Measurements from ENCODE around the gene PLEKHF1.

Gene PLEKHF1

GRCh38 chr19:29663861-29664752 is 1.2 kb upstream of the PLEKHF1 start:
- no peaks in the 10 kb centered on the region for H3K27me3 ChIP-seq (ENCODE audit: control insufficient read depth in 5 of 5, insufficient read depth in 4 of 5, low read length in 5 of 5)
- peak overlapping the region; percentile 23 for H3K27ac ChIP-seq (ENCODE audit: low read depth, low read length)
- H3K4me3 ChIP-seq (ENCODE audit: low read depth in 1 of 5, low read length in 5 of 5): peak overlapping the region in 2 of 5 donors; percentile 60 to 87
- peak overlapping the region in 1 of 5 donors; percentile 12 for H3K9ac ChIP-seq (ENCODE audit: low read length in 5 of 5)
- H3K36me3 ChIP-seq (ENCODE audit: control insufficient read depth in 5 of 5, insufficient read depth in 5 of 5, low read length in 5 of 5): peaks cover 0 to 3% (median 3%) of the 10 kb centered on the region in 5 donors
- H3K9me3 ChIP-seq (ENCODE audit: control insufficient read depth in 5 of 5, low read length in 5 of 5): no peaks in the 10 kb centered on the region
- H3K4me1 ChIP-seq (ENCODE audit: control insufficient read depth in 5 of 5, insufficient read depth in 5 of 5, low read length in 5 of 5): peaks cover 0 to 61% (median 56%) of the 10 kb centered on the region in 5 donors

DNA sequence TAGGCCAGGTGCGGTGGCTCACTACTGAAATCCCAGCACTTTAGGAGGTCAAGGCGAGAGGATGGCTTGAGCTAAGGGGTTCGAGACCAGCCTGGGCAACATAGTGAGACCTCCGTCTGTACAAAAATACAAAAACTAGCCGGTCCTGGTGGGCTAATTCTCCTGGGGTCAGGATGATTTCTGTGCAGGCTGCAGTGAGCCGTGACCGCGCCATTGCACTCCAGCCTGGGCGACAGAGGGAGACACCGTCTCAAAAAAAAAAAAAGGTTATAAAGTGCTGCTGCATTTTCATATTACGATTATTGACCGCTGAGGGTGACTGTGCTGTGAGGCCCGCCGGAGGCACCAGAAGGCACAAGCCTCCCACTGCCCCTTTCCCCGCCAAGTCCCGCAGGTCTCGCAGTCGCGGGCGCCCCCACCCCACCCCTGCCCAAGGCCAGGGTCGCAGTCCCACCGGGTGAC is 477 bp upstream of the PLEKHF1 start:
- peaks cover 0 to 5% (median 3%) of the 10 kb centered on the region in 5 donors for H3K36me3 ChIP-seq (ENCODE audit: control insufficient read depth in 5 of 5, insufficient read depth in 5 of 5, low read length in 5 of 5)
- peak overlapping the region in 4 of 5 donors; percentile 55 to 87 (median 72) for H3K4me3 ChIP-seq (ENCODE audit: low read depth in 1 of 5, low read length in 5 of 5)
- H3K9ac ChIP-seq (ENCODE audit: low read length in 5 of 5): peak overlapping the region in 4 of 5 donors; percentile 37 to 69 (median 56)
- H3K9me3 ChIP-seq (ENCODE audit: control insufficient read depth in 5 of 5, low read length in 5 of 5): no peaks in the 10 kb centered on the region
- H3K27me3 ChIP-seq (ENCODE audit: control insufficient read depth in 5 of 5, insufficient read depth in 4 of 5, low read length in 5 of 5): no peaks in the 10 kb centered on the region
- peaks cover 0 to 67% (median 63%) of the 10 kb centered on the region in 5 donors for H3K4me1 ChIP-seq (ENCODE audit: control insufficient read depth in 5 of 5, insufficient read depth in 5 of 5, low read length in 5 of 5)
- peak overlapping the region; percentile 90 for H3K27ac ChIP-seq (ENCODE audit: low read depth, low read length)

DNA sequence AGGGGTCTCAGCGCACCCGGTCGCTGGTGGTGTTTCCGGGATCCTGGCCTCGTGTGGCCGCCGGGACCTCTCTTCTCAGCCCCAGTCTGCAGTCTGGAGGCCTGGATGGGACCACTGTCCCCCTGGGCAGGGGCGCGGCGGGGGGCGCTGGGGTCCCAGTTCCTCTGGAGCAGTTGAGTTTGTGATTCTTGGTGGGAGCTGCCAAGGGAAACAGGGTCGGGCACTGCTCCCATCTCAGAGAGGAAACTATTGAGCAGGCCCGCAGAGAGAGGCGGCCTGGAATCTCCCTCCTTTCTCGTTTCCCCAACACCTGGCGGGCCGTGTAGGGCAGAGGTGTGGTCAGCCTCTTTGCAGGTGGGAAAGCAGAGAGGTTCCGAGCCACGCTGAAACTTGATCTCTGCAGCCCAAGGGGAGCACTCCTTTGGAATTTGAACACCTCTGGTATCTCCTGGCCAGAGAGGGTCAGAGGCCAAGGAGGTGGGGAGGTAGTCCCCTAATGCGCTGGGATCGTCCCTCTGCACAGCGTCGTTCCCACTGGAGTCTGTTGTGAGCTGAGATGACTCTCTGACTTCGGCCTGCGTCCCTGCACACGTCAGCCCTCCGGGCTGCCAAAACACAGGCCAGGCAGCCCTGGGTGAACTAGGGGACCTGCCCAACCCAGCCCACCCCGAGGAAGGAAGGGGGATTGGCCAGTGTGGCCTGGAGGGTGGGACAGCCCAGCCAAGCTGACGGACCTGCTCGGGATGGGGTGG is 741 bp downstream of the PLEKHF1 start:
- Histone ChIP-seq H3K36me3 (ENCODE audit: control insufficient read depth in 5 of 5, insufficient read depth in 5 of 5, low read length in 5 of 5) (peaks cover 0 to 5% (median 3%) of the 10 kb centered on the region in 5 donors), H3K9me3 (ENCODE audit: control insufficient read depth in 5 of 5, low read length in 5 of 5) (no peaks in the 10 kb centered on the region), H3K4me3 (ENCODE audit: low read depth in 1 of 5, low read length in 5 of 5) (peak overlapping the region; percentile 77 to 94 (median 86)), H3K27ac (ENCODE audit: low read depth, low read length) (peak overlapping the region; percentile 90), H3K4me1 (ENCODE audit: control insufficient read depth in 5 of 5, insufficient read depth in 5 of 5, low read length in 5 of 5) (peaks cover 0 to 67% (median 64%) of the 10 kb centered on the region in 5 donors), H3K9ac (ENCODE audit: low read length in 5 of 5) (peak overlapping the region; percentile 68 to 87 (median 79)), H3K27me3 (ENCODE audit: control insufficient read depth in 5 of 5, insufficient read depth in 4 of 5, low read length in 5 of 5) (no peaks in the 10 kb centered on the region)

DNA sequence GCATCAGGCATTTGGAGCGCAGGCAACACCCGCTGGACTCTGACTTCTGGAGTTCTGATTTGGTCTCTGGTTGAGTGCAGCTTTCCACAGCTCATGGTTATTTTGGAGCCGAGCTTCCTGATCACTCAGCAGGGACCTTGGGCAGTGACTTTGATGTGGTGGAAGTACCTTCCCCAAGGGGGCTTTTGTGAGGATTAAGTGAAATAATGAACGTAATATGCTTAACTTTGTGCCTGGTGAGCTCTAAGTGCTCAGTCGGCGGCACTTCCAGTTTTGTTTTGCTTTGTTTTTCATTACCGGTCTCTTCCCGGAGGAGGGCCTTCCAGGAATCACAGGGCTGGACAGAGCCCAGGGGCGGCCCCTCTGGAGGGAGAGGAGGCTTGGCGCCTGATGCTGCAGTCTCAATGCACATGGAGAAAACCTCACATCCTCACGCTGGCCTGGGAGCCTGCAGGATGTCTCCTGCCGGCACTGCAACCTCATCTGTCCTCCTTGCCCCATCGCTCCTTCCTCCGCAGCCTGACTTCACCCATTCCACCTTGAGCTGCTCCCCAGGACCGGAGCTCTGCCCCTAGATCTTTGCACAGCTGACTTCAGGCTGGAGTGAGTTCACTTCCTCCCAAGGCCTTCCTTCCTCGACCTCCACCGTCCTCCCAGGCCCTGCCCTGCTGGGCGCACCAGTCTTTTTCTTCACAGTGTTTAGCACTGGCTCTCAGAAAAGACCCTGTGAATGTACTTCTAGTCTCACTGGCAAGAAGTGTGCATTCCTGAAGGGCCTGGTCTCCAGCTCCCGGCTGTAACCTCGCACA is 1.5 kb downstream of the PLEKHF1 start:
- H3K36me3 ChIP-seq (ENCODE audit: control insufficient read depth in 5 of 5, insufficient read depth in 5 of 5, low read length in 5 of 5): peaks cover 0 to 7% (median 3%) of the 10 kb centered on the region in 5 donors
- peak overlapping the region; percentile 68 to 87 (median 79) for H3K9ac ChIP-seq (ENCODE audit: low read length in 5 of 5)
- H3K4me1 ChIP-seq (ENCODE audit: control insufficient read depth in 5 of 5, insufficient read depth in 5 of 5, low read length in 5 of 5): peaks cover 5 to 75% (median 72%) of the 10 kb centered on the region in 5 donors
- no peaks in the 10 kb centered on the region for H3K9me3 ChIP-seq (ENCODE audit: control insufficient read depth in 5 of 5, low read length in 5 of 5)
- no peaks in the 10 kb centered on the region for H3K27me3 ChIP-seq (ENCODE audit: control insufficient read depth in 5 of 5, insufficient read depth in 4 of 5, low read length in 5 of 5)
- H3K27ac ChIP-seq (ENCODE audit: low read depth, low read length): peak overlapping the region; percentile 90
- peak overlapping the region; percentile 67 to 87 (median 84) for H3K4me3 ChIP-seq (ENCODE audit: low read depth in 1 of 5, low read length in 5 of 5)

DNA sequence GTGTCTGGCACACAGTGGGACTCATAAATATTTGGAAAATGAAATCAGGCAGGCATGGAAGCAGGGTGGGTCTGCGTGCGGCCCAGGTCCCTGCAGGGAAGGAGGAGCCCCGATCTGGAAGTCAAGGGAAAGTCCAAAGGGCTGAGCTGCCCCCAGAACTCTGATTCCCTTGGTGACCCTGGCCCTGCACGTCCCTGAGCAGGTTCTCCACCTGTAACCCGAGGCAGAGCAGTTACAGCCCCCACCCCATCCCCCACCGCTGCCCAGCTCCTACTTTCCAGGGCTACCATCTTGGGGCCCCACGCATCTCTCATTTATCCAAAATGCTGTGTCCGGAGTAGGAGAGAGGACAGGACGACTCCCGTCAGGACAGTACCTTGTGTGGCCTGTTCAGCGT is 2.1 kb downstream of the PLEKHF1 start:
- Histone ChIP-seq H3K4me1 (ENCODE audit: control insufficient read depth in 5 of 5, insufficient read depth in 5 of 5, low read length in 5 of 5) (peaks cover 5 to 75% (median 69%) of the 10 kb centered on the region in 5 donors), H3K36me3 (ENCODE audit: control insufficient read depth in 5 of 5, insufficient read depth in 5 of 5, low read length in 5 of 5) (peaks cover 0 to 7% (median 3%) of the 10 kb centered on the region in 5 donors), H3K4me3 (ENCODE audit: low read depth in 1 of 5, low read length in 5 of 5) (peak overlapping the region in 4 of 5 donors; percentile 67 to 87 (median 85))

DNA sequence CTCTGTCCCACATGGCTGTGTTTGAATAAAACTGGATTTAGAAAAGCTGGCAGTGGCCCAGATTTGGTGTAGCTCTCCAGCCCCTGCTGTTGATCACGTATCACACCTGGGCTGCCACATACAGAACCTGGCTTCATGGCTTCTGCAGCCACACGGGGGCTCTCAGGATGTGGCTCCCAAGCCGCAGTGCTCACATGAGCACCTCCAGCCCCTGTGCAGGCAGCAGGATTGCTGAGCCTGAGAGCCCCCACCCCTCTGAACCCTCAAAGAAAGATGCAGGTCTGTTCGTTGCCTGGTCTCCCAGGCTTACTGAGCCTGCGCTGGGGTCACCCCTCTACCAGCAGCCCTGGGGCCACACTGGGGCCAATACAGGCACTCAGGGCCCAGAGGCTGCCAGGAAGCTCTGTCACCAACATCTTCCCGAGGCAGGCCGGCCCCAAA is 2.7 kb downstream of the PLEKHF1 start:
- no peaks in the 10 kb centered on the region for H3K27me3 ChIP-seq (ENCODE audit: control insufficient read depth in 5 of 5, insufficient read depth in 4 of 5, low read length in 5 of 5)
- H3K9ac ChIP-seq (ENCODE audit: low read length in 5 of 5): peak overlapping the region in 2 of 5 donors; percentile 35 to 44
- peaks cover 0 to 7% (median 3%) of the 10 kb centered on the region in 5 donors for H3K36me3 ChIP-seq (ENCODE audit: control insufficient read depth in 5 of 5, insufficient read depth in 5 of 5, low read length in 5 of 5)
- H3K9me3 ChIP-seq (ENCODE audit: control insufficient read depth in 5 of 5, low read length in 5 of 5): no peaks in the 10 kb centered on the region
- H3K27ac ChIP-seq (ENCODE audit: low read depth, low read length): peak overlapping the region; percentile 90
- peak overlapping the region in 1 of 5 donors; percentile 87 for H3K4me3 ChIP-seq (ENCODE audit: low read depth in 1 of 5, low read length in 5 of 5)
- H3K4me1 ChIP-seq (ENCODE audit: control insufficient read depth in 5 of 5, insufficient read depth in 5 of 5, low read length in 5 of 5): peaks cover 5 to 74% (median 64%) of the 10 kb centered on the region in 5 donors

More for the DNA sequence above, 2.1 kb downstream of the PLEKHF1 start:
- H3K27me3 ChIP-seq (ENCODE audit: control insufficient read depth in 5 of 5, insufficient read depth in 4 of 5, low read length in 5 of 5): no peaks in the 10 kb centered on the region
- H3K27ac ChIP-seq (ENCODE audit: low read depth, low read length): peak overlapping the region; percentile 90
- peak overlapping the region in 4 of 5 donors; percentile 32 to 84 (median 56) for H3K9ac ChIP-seq (ENCODE audit: low read length in 5 of 5)
- H3K9me3 ChIP-seq (ENCODE audit: control insufficient read depth in 5 of 5, low read length in 5 of 5): no peaks in the 10 kb centered on the region

DNA sequence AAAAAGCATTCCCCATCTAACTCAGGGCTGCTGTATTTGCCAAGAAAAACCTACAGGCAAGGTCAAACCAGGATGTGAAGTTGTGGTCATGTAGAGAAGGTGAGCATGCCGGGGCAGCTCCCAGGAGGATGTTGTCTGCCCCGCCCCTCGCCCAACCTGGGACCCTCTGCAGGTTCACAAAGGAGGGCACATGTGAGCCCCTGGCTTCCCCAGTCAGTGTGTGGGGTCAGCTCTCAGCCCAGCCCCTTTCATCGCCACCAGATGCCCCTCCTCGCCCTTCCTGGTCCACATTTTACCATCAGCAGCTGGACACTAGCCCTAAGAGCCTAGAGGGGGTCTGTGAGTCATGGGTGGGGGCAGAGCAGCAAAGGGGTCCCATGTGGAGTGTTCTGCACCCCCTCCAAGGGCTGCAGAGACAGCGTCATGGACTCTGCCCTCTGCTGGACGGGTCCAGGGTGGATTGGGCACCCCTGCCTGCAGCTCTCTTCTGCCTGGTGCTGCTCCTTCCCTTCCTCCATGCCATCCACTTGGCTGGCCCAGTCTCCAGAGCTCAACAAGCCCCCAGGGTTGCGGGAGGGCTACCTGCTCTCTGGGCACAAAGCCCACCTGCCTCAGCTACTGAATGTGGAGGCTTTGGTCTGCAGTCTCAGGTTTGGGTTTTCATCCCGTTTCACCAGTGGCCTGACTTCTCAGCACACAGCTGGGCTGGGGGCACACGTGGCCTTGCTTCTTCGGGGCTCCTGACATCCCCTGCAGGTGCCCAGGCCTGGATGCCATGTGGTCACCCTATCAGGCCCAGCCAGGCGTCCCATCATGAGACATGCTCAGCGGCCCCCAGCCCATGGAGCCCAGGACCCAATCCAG is 3.7 kb downstream of the PLEKHF1 start:
- H3K4me1 ChIP-seq (ENCODE audit: control insufficient read depth in 5 of 5, insufficient read depth in 5 of 5, low read length in 5 of 5): peaks cover 5 to 82% (median 62%) of the 10 kb centered on the region in 5 donors
- peak overlapping the region in 1 of 5 donors; percentile 17 for H3K9ac ChIP-seq (ENCODE audit: low read length in 5 of 5)
- no peak overlapping the region for H3K27ac ChIP-seq (ENCODE audit: low read depth, low read length)

GRCh38 chr19:29670255-29670654 is 5.0 kb downstream of the PLEKHF1 start:
- Histone ChIP-seq H3K9ac (ENCODE audit: low read length in 5 of 5) (no peak overlapping the region), H3K27ac (ENCODE audit: low read depth, low read length) (no peak overlapping the region), H3K36me3 (ENCODE audit: control insufficient read depth in 5 of 5, insufficient read depth in 5 of 5, low read length in 5 of 5) (peaks cover 0 to 26% (median 20%) of the 10 kb centered on the region in 5 donors), H3K9me3 (ENCODE audit: control insufficient read depth in 5 of 5, low read length in 5 of 5) (no peaks in the 10 kb centered on the region), H3K4me3 (ENCODE audit: low read depth in 1 of 5, low read length in 5 of 5) (no peak overlapping the region), H3K4me1 (ENCODE audit: control insufficient read depth in 5 of 5, insufficient read depth in 5 of 5, low read length in 5 of 5) (peaks cover 5 to 85% (median 64%) of the 10 kb centered on the region in 5 donors), H3K27me3 (ENCODE audit: control insufficient read depth in 5 of 5, insufficient read depth in 4 of 5, low read length in 5 of 5) (no peaks in the 10 kb centered on the region)

More for the DNA sequence above, 3.7 kb downstream of the PLEKHF1 start:
- no peak overlapping the region for H3K4me3 ChIP-seq (ENCODE audit: low read depth in 1 of 5, low read length in 5 of 5)
- peaks cover 0 to 14% (median 8%) of the 10 kb centered on the region in 5 donors for H3K36me3 ChIP-seq (ENCODE audit: control insufficient read depth in 5 of 5, insufficient read depth in 5 of 5, low read length in 5 of 5)
- H3K9me3 ChIP-seq (ENCODE audit: control insufficient read depth in 5 of 5, low read length in 5 of 5): no peaks in the 10 kb centered on the region
- no peaks in the 10 kb centered on the region for H3K27me3 ChIP-seq (ENCODE audit: control insufficient read depth in 5 of 5, insufficient read depth in 4 of 5, low read length in 5 of 5)
